Measurements from ENCODE around the gene BICRAL.
"Not testable (repeated sequence)": the region's sequence is repeated elsewhere in the genome, so short reads cannot be mapped to it uniquely, and the experiment has no call there.

Gene BICRAL, protein sequence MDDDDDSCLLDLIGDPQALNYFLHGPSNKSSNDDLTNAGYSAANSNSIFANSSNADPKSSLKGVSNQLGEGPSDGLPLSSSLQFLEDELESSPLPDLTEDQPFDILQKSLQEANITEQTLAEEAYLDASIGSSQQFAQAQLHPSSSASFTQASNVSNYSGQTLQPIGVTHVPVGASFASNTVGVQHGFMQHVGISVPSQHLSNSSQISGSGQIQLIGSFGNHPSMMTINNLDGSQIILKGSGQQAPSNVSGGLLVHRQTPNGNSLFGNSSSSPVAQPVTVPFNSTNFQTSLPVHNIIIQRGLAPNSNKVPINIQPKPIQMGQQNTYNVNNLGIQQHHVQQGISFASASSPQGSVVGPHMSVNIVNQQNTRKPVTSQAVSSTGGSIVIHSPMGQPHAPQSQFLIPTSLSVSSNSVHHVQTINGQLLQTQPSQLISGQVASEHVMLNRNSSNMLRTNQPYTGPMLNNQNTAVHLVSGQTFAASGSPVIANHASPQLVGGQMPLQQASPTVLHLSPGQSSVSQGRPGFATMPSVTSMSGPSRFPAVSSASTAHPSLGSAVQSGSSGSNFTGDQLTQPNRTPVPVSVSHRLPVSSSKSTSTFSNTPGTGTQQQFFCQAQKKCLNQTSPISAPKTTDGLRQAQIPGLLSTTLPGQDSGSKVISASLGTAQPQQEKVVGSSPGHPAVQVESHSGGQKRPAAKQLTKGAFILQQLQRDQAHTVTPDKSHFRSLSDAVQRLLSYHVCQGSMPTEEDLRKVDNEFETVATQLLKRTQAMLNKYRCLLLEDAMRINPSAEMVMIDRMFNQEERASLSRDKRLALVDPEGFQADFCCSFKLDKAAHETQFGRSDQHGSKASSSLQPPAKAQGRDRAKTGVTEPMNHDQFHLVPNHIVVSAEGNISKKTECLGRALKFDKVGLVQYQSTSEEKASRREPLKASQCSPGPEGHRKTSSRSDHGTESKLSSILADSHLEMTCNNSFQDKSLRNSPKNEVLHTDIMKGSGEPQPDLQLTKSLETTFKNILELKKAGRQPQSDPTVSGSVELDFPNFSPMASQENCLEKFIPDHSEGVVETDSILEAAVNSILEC

GRCh38 chr6:42781796-42782688, at the start of gene BICRAL:
Gene BICRAL, plus strand, starts transcription at chr6:42782052. Its CDS starts 39,971 bp downstream, at chr6:42822023.
- Histone ChIP-seq H4K20me1 (ENCODE audit: low read depth, low read length) (no peaks in the 10 kb centered on the region), H3F3A (ENCODE audit: insufficient read depth) (peaks cover 77% of the 10 kb centered on the region), H3K27me3 (ENCODE audit: low read length) (no peaks in the 10 kb centered on the region), H3K79me2 (ENCODE audit: insufficient read depth, low read length) (peaks cover 52% of the 10 kb centered on the region), H2AFZ (ENCODE audit: low read depth, low read length, severe bottlenecking) (no peak within 1 kb of the TSS), H3K9me2 (replicated peaks; ENCODE audit: insufficient read depth, low read length) (no peaks in the 10 kb centered on the region), H3K4me2 (ENCODE audit: low read depth, low read length, poor library complexity, severe bottlenecking) (peak within 1 kb of the TSS; percentile 99), H3K4me3 (ENCODE audit: insufficient read depth, low read length, poor library complexity, severe bottlenecking) (peak within 1 kb of the TSS; percentile 72), H3K36me3 (ENCODE audit: low read length) (peaks cover 4% of the 10 kb centered on the region; the same call in 1 of the 2 replicates), H3K9ac (ENCODE audit: low read length) (peak within 1 kb of the TSS; percentile 95), H3K9me3 (ENCODE audit: insufficient read depth, low read length) (no peaks in the 10 kb centered on the region), H3K27ac (ENCODE audit: low read depth, low read length) (peak within 1 kb of the TSS; percentile 92)
- TF ChIP-seq EZH2phosphoT487 (conservative IDR thresholded peaks at IDR 0.05; ENCODE audit: low read length): no peak
- no peak for TF ChIP-seq CTCF (IDR thresholded peaks at IDR 0.05; ENCODE audit: insufficient read depth, low read length, poor library complexity, severe bottlenecking)

DNA sequence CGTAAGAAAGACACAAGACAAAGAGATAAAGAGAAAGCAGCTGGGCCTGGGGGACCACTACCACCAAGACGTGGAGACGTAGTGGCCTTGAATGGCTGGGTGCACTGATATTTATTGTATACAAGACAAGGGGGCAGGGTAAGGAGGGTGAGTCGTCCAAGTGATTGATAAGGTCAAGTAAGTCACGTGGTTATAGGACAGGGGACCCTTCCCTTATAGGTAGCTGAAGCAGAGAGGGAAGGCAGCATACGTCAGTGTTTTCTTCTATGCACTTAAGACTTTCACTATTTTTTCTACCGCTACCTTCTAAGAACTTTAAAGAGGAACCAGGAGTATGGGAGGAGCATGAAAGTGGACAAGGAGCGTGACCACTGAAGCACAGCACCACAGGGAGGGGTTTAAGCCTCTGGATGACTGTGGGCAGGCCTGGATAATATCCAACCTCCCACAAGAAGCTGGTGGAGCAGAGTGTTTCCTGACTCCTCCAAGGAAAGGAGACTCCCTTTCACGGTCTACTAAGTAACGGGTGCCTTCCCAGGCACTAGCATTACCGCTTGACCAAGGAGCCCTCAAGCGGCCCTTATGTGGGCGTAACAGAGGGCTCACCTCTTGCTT, 47.9 kb upstream of the BICRAL start:
- not testable (repeated sequence) for H3K27ac ChIP-seq (ENCODE audit: low read depth, low read length); H3K4me2 ChIP-seq (ENCODE audit: low read depth, low read length, poor library complexity, severe bottlenecking); H3K36me3 ChIP-seq (ENCODE audit: low read length); H3K27me3 ChIP-seq (ENCODE audit: low read length); H3K79me2 ChIP-seq (ENCODE audit: insufficient read depth, low read length); H4K20me1 ChIP-seq (ENCODE audit: low read depth, low read length); H3K9me2 ChIP-seq (replicated peaks; ENCODE audit: insufficient read depth, low read length); H3K9me3 ChIP-seq (ENCODE audit: insufficient read depth, low read length); H3K9ac ChIP-seq (ENCODE audit: low read length); H3K4me3 ChIP-seq (ENCODE audit: insufficient read depth, low read length, poor library complexity, severe bottlenecking); H2AFZ ChIP-seq (ENCODE audit: low read depth, low read length, severe bottlenecking); H3F3A ChIP-seq (ENCODE audit: insufficient read depth)

GRCh38 chr6:42735976-42736375, 45.9 kb upstream of the BICRAL start:
- Histone ChIP-seq H3K9ac (ENCODE audit: low read length) (no peak overlapping the region), H4K20me1 (ENCODE audit: low read depth, low read length) (no peaks in the 10 kb centered on the region), H3K27me3 (ENCODE audit: low read length) (no peaks in the 10 kb centered on the region), H3K9me2 (replicated peaks; ENCODE audit: insufficient read depth, low read length) (no peaks in the 10 kb centered on the region), H3K79me2 (ENCODE audit: insufficient read depth, low read length) (no peaks in the 10 kb centered on the region), H3K27ac (ENCODE audit: low read depth, low read length) (no peak overlapping the region), H3F3A (ENCODE audit: insufficient read depth) (no peaks in the 10 kb centered on the region; the same call in 1 of the 2 replicates), H2AFZ (ENCODE audit: low read depth, low read length, severe bottlenecking) (no peak overlapping the region), H3K9me3 (ENCODE audit: insufficient read depth, low read length) (no peaks in the 10 kb centered on the region), H3K4me3 (ENCODE audit: insufficient read depth, low read length, poor library complexity, severe bottlenecking) (no peak overlapping the region), H3K36me3 (ENCODE audit: low read length) (no peaks in the 10 kb centered on the region), H3K4me2 (ENCODE audit: low read depth, low read length, poor library complexity, severe bottlenecking) (no peak overlapping the region)
- TF ChIP-seq EZH2phosphoT487 (conservative IDR thresholded peaks at IDR 0.05; ENCODE audit: low read length) (no peak), CTCF (IDR thresholded peaks at IDR 0.05; ENCODE audit: insufficient read depth, low read length, poor library complexity, severe bottlenecking) (no peak)
